Measurements from ENCODE around the gene IFT27.
"Not testable (repeated sequence)": the region's sequence is repeated elsewhere in the genome, so short reads cannot be mapped to it uniquely, and the experiment has no call there.

IFT27 gene

GRCh38 chr22:36734171-36735058 lies 41.5 kb downstream of the IFT27 start:
- no peak overlapping the region for H3K4me3 ChIP-seq (ENCODE audit: low read depth, low read length)

GRCh38 chr22:36733271-36733670 lies 42.6 kb downstream of the IFT27 start:
- TF ChIP-seq CTCF (IDR thresholded peaks at IDR 0.05; ENCODE audit: control insufficient read depth, extremely low read depth, insufficient read depth): no peak
- H3K4me3 ChIP-seq (ENCODE audit: low read depth, low read length): no peak overlapping the region
- no peak for DNase-seq (ENCODE audit: low read depth)

More at GRCh38 chr22:36734171-36735058, 41.5 kb downstream of the IFT27 start:
- DNase-seq (ENCODE audit: low read depth): no peak
- TF ChIP-seq CTCF (IDR thresholded peaks at IDR 0.05; ENCODE audit: control insufficient read depth, extremely low read depth, insufficient read depth): no peak

- no peak for TF ChIP-seq CTCF (IDR thresholded peaks at IDR 0.05; ENCODE audit: control insufficient read depth, extremely low read depth, insufficient read depth)
- no peak overlapping the region for H3K4me3 ChIP-seq (ENCODE audit: low read depth, low read length)
- no peak for DNase-seq (ENCODE audit: low read depth)
These were observed 43.3 kb downstream of the IFT27 start for GRCh38 chr22:36732609-36733008.

- DNase-seq (ENCODE audit: low read depth): no peak
- TF ChIP-seq CTCF (IDR thresholded peaks at IDR 0.05; ENCODE audit: control insufficient read depth, extremely low read depth, insufficient read depth): no peak
- no peak overlapping the region for H3K4me3 ChIP-seq (ENCODE audit: low read depth, low read length)
These were observed 44.0 kb downstream of the IFT27 start for GRCh38 chr22:36731916-36732315.

GRCh38 chr22:36731321-36731720 lies 44.6 kb downstream of the IFT27 start:
- DNase-seq (ENCODE audit: low read depth); H3K4me3 ChIP-seq (ENCODE audit: low read depth, low read length): not testable (repeated sequence)

- no peak overlapping the region for H3K4me3 ChIP-seq (ENCODE audit: low read depth, low read length)
- no peak for DNase-seq (ENCODE audit: low read depth)
- TF ChIP-seq CTCF (IDR thresholded peaks at IDR 0.05; ENCODE audit: control insufficient read depth, extremely low read depth, insufficient read depth): no peak
These were observed 45.6 kb downstream of the IFT27 start for GRCh38 chr22:36730176-36730858.

- DNase-seq (ENCODE audit: low read depth): no peak
- no peak overlapping the region for H3K4me3 ChIP-seq (ENCODE audit: low read depth, low read length)
- TF ChIP-seq CTCF (IDR thresholded peaks at IDR 0.05; ENCODE audit: control insufficient read depth, extremely low read depth, insufficient read depth): no peak
These were observed 46.6 kb downstream of the IFT27 start for GRCh38 chr22:36729321-36729720.

All from LNCaP clone FGC (cell line).